ENCODE results near the gene TSPAN14. TPM values are rescaled to one million over a fixed set of nuclear protein-coding genes. Genes with fewer than 3 reads are reported as not detected.
"Not testable (repeated sequence)": the region's sequence is repeated elsewhere in the genome, so short reads cannot be mapped to it uniquely, and the experiment has no call there.

The TSPAN14 gene
- total and polyA plus RNA-seq, 12 donors, result 13.1 to 112 (median 45.5) TPM

GRCh38 chr10:80530251-80530650 is 76.1 kb downstream of the TSPAN14 start:
- Histone ChIP-seq H3K4me1 (replicated peaks in 1 of 2) (peaks cover 0 to 2% of the 10 kb centered on the region in 2 donors), H3K27ac (no peak overlapping the region), H3K4me3 (no peak overlapping the region), H3K36me3 (replicated peaks in 1 of 2) (no peaks in the 10 kb centered on the region), H3K27me3 (no peaks in the 10 kb centered on the region), H3K9me3 (replicated peaks in 1 of 3) (no peaks in the 10 kb centered on the region)
- intact Hi-C loops (cut with DNase I), result no loop called here
- peak in 3 of 6 experiments; percentile 11 to 32 (median 25) for TF ChIP-seq CTCF (IDR thresholded peaks at IDR 0.05)
- no peak for TF ChIP-seq POLR2A (IDR thresholded peaks at IDR 0.05)
- DNase-seq, result peak in 3 of 7 donors; percentile 31 to 49 (median 47)
- WGBS, 4 donors, result 52 to 60% (median 56%) methylated on average over 1 to 2 of the region's 2 CpGs

- H3K4me1 ChIP-seq (replicated peaks in 1 of 2), result no peaks in the 10 kb centered on the region
- no peaks in the 10 kb centered on the region for H3K27me3 ChIP-seq
- intact Hi-C loops (cut with DNase I), result no loop called here
- H3K4me3 ChIP-seq, result no peak overlapping the region
- no peaks in the 10 kb centered on the region for H3K36me3 ChIP-seq (replicated peaks in 1 of 2)
- H3K9me3 ChIP-seq (replicated peaks in 1 of 3), result no peaks in the 10 kb centered on the region
- 36 to 44% (median 42%) methylated on average over 2 of the region's 2 CpGs for WGBS, 4 donors
- TF ChIP-seq CTCF (IDR thresholded peaks at IDR 0.05) (no peak), POLR2A (IDR thresholded peaks at IDR 0.05) (no peak)
- DNase-seq, result no peak
- no peak overlapping the region for H3K27ac ChIP-seq
Observed at GRCh38 chr10:80530816-80531215, 76.7 kb downstream of the TSPAN14 start.

- WGBS, 4 donors, result 89 to 94% (median 91%) methylated on average over 4 of the region's 4 CpGs
- Histone ChIP-seq H3K4me3 (no peak overlapping the region), H3K4me1 (replicated peaks in 1 of 2) (no peaks in the 10 kb centered on the region), H3K36me3 (replicated peaks in 1 of 2) (no peaks in the 10 kb centered on the region), H3K9me3 (replicated peaks in 1 of 3) (no peaks in the 10 kb centered on the region), H3K27me3 (no peaks in the 10 kb centered on the region), H3K27ac (no peak overlapping the region)
- DNase-seq, result peak in 1 of 7 donors; percentile 42
- intact Hi-C loops (cut with DNase I), result no loop called here
- TF ChIP-seq CTCF (IDR thresholded peaks at IDR 0.05), result no peak
Observed at GRCh38 chr10:80532571-80532970, 78.5 kb downstream of the TSPAN14 start.

DNA sequence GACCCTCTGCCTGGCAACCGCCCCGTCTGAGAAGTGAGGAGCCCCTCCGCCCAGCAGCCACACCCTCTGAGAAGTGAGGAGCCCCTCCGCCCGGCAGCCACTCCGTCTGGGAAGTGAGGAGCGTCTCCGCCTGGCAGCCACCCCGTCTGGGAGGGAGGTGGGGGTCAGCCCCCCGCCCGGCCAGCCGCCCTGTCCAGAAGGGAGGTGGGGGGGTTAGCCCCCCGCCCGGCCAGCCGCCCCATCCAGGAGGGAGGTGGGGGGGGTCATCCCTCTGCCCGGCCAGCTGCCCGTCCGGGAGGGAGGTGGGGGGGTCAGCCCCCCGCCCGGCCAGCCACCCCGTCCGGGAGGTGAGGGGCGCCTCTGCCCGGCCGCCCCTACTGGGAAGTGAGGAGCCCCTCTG is 79.9 kb downstream of the TSPAN14 start:
- H3K4me3 ChIP-seq; H3K9me3 ChIP-seq (replicated peaks in 1 of 3); H3K36me3 ChIP-seq (replicated peaks in 1 of 2); H3K27ac ChIP-seq; H3K27me3 ChIP-seq; H3K4me1 ChIP-seq (replicated peaks in 1 of 2); intact Hi-C loops (cut with DNase I): not testable (repeated sequence)
- WGBS, 4 donors, result 88 to 90% methylated on average over 8 to 19 of the region's 25 CpGs; no CpG with 5 or more reads in 2 of the 4 donors
- DNase-seq, result peak in 1 of 7 donors; percentile 15

GRCh38 chr10:80534646-80535045 is 80.5 kb downstream of the TSPAN14 start:
- intact Hi-C loops (cut with DNase I); H3K27ac ChIP-seq; H3K9me3 ChIP-seq (replicated peaks in 1 of 3); H3K27me3 ChIP-seq; H3K4me3 ChIP-seq; DNase-seq; H3K36me3 ChIP-seq (replicated peaks in 1 of 2); H3K4me1 ChIP-seq (replicated peaks in 1 of 2): not testable (repeated sequence)
- WGBS, 4 donors, result 84 to 90% methylated on average over 11 to 19 of the region's 30 CpGs; no CpG with 5 or more reads in 2 of the 4 donors

Data from adrenal gland (tissue), 12 donors.